Measurements from ENCODE around the gene MARK1. TPM values are rescaled to one million over a fixed set of nuclear protein-coding genes. Genes with fewer than 3 reads are reported as not detected.

Gene MARK1
- total RNA-seq, 1 donor from 2014 or later: 12.5 TPM

DNA sequence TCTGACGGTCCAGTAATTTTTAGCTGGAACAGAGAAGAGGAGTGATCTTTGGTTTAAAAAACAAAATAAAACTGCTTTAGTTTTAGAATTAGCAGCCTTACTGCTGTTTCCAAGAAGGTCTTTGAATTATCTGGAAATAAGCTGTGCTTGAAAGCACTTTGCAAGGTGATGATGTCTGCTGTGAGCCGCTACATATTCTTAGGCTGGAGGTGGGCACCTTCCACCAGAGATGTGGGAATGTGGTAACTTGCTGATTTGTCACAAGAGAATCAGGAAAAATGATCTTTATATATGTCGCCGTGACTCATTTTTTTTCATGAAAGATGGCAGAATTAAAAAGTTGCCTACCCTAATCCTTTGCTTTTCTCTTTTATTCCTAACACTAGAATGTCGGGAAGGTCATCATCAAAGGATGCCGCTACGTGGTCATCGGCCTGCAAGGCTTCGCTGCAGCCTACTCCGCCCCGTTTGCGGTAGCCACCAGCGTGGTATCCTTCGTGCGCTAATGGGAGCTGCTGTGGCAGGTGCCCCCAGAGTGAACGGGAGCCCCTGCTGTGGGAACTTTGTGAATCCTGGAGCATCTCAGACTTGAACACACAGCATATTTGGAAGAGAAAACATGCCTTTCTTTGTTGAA is 168.4 kb downstream of the MARK1 start:
- no peak overlapping the region for H3K27ac Mint-ChIP-seq (ENCODE audit: unreplicated experiment)
- no peaks in the 10 kb centered on the region for H3K27me3 Mint-ChIP-seq (ENCODE audit: unreplicated experiment)
- H3K4me1 Mint-ChIP-seq (ENCODE audit: unreplicated experiment): peaks cover 17% of the 10 kb centered on the region
- no peaks in the 10 kb centered on the region for H3K9me3 Mint-ChIP-seq (ENCODE audit: unreplicated experiment)
- no peak for DNase-seq (ENCODE audit: low spot score)
- TF ChIP-seq, protein P1, sequence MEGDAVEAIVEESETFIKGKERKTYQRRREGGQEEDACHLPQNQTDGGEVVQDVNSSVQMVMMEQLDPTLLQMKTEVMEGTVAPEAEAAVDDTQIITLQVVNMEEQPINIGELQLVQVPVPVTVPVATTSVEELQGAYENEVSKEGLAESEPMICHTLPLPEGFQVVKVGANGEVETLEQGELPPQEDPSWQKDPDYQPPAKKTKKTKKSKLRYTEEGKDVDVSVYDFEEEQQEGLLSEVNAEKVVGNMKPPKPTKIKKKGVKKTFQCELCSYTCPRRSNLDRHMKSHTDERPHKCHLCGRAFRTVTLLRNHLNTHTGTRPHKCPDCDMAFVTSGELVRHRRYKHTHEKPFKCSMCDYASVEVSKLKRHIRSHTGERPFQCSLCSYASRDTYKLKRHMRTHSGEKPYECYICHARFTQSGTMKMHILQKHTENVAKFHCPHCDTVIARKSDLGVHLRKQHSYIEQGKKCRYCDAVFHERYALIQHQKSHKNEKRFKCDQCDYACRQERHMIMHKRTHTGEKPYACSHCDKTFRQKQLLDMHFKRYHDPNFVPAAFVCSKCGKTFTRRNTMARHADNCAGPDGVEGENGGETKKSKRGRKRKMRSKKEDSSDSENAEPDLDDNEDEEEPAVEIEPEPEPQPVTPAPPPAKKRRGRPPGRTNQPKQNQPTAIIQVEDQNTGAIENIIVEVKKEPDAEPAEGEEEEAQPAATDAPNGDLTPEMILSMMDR (IDR thresholded peaks at IDR 0.05; ENCODE audit: unreplicated experiment): no peak
- peaks cover 4% of the 10 kb centered on the region for H3K36me3 Mint-ChIP-seq (ENCODE audit: low read depth, unreplicated experiment)
- H3K4me3 Mint-ChIP-seq (ENCODE audit: unreplicated experiment): no peak overlapping the region

DNA sequence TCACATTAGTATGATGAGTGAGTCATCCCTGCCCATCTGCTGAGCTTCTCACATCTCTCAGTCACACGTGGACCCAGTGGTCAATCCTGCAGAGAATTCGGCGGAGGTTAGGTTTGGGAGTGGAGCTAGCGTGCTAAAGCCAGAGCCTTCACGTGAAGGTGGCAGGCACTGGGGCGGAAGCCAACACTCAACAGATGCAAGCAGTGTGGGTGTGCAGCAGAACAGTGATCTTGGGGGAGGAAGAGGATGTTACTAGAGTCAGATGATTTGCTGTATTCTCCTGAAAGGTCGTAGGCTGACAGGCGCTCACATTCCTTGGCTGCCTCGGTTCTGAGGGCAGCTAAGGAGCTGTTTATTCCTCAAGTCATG is 168.9 kb downstream of the MARK1 start:
- Mint-ChIP-seq H3K4me1 (ENCODE audit: unreplicated experiment) (peaks cover 12% of the 10 kb centered on the region), H3K27ac (ENCODE audit: unreplicated experiment) (no peak overlapping the region), H3K36me3 (ENCODE audit: low read depth, unreplicated experiment) (peaks cover 4% of the 10 kb centered on the region), H3K9me3 (ENCODE audit: unreplicated experiment) (no peaks in the 10 kb centered on the region), H3K4me3 (ENCODE audit: unreplicated experiment) (no peak overlapping the region), H3K27me3 (ENCODE audit: unreplicated experiment) (no peaks in the 10 kb centered on the region)
- TF ChIP-seq, protein P1 (IDR thresholded peaks at IDR 0.05; ENCODE audit: unreplicated experiment): no peak
- DNase-seq (ENCODE audit: low spot score): no peak

DNA sequence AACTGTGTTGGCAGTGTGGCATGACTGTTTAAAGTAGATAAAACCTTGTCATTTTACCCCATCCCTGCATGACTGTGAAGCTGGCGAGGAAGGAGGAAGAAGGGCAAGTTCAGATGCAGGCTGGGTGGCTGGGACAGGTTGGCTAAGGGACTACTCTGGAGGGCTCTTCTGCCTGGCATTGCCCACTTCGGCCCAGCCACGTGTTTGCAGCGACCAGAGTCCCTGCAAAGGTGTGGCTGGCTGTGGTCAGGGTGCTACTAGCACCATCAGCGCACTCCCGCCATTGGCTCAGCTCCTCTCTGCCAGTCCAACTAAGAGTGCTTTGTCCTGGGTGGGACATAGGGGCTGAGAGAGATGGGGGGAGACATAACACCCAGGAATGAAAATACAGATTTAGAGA is 169.4 kb downstream of the MARK1 start:
- Mint-ChIP-seq H3K4me3 (ENCODE audit: unreplicated experiment) (no peak overlapping the region), H3K27me3 (ENCODE audit: unreplicated experiment) (no peaks in the 10 kb centered on the region), H3K4me1 (ENCODE audit: unreplicated experiment) (peaks cover 8% of the 10 kb centered on the region), H3K36me3 (ENCODE audit: low read depth, unreplicated experiment) (peaks cover 4% of the 10 kb centered on the region), H3K27ac (ENCODE audit: unreplicated experiment) (no peak overlapping the region), H3K9me3 (ENCODE audit: unreplicated experiment) (no peaks in the 10 kb centered on the region)
- no peak for DNase-seq (ENCODE audit: low spot score)
- TF ChIP-seq, protein P1 (IDR thresholded peaks at IDR 0.05; ENCODE audit: unreplicated experiment): no peak

DNA sequence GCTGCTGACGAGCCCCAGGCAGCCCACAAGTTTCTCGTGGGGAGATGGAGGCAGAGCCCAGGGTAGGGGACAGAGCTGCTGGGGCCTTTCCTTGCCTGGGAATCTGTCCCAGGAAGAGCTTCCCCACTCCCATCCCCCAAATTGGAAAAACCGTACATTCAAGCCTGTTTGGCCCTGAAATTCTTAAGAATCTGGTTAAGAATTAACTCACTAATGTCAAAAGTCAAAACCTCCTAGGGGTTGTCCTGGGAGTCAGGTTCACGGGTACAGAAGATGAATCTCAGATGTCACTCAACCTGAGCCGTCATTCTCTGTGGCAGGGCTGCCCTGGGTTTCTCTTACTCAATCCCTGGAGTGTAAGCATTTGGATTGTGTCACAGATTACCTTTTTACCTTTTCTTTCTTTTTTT is 170.7 kb downstream of the MARK1 start:
- Mint-ChIP-seq H3K4me1 (ENCODE audit: unreplicated experiment) (peaks cover 2% of the 10 kb centered on the region), H3K27ac (ENCODE audit: unreplicated experiment) (no peak overlapping the region), H3K4me3 (ENCODE audit: unreplicated experiment) (no peak overlapping the region), H3K36me3 (ENCODE audit: low read depth, unreplicated experiment) (no peaks in the 10 kb centered on the region), H3K9me3 (ENCODE audit: unreplicated experiment) (no peaks in the 10 kb centered on the region), H3K27me3 (ENCODE audit: unreplicated experiment) (peaks cover 1% of the 10 kb centered on the region)
- TF ChIP-seq, protein P1 (IDR thresholded peaks at IDR 0.05; ENCODE audit: unreplicated experiment): no peak
- DNase-seq (ENCODE audit: low spot score): no peak

DNA sequence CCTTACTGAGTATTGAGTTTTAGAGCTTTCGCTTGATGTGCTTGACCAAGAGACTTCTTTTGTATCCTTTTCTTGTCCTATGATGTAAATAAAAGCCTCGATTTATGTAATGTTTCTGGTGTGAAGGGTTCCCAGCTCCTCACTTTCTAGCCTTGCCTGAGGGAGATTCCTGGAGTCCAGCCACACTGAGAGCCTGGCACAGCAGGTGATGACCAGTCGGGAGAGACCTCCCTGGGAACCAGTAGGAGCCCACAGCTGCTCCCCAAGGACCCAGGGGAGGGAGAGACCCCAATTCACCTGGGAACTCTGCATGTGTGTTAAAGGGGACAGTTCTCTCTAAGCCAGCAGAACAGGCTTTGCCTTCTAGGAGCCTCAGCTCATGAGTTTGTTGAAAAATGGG is 171.1 kb downstream of the MARK1 start:
- no peaks in the 10 kb centered on the region for H3K9me3 Mint-ChIP-seq (ENCODE audit: unreplicated experiment)
- TF ChIP-seq, protein P1 (IDR thresholded peaks at IDR 0.05; ENCODE audit: unreplicated experiment): no peak
- H3K4me3 Mint-ChIP-seq (ENCODE audit: unreplicated experiment): peak overlapping the region; percentile 28
- no peak overlapping the region for H3K27ac Mint-ChIP-seq (ENCODE audit: unreplicated experiment)
- DNase-seq (ENCODE audit: low spot score): no peak
- no peaks in the 10 kb centered on the region for H3K36me3 Mint-ChIP-seq (ENCODE audit: low read depth, unreplicated experiment)
- peaks cover 2% of the 10 kb centered on the region for H3K4me1 Mint-ChIP-seq (ENCODE audit: unreplicated experiment)
- H3K27me3 Mint-ChIP-seq (ENCODE audit: unreplicated experiment): peaks cover 1% of the 10 kb centered on the region
